CD14-positive monocyte (primary cell): ENCODE measurements around the gene CHST11. TPM values are rescaled to one million over a fixed set of nuclear protein-coding genes. Genes with fewer than 3 reads are reported as not detected.
A peak's percentile ranks its signal among the peaks of the same experiment; 100 is the strongest.

Source experiments
- DNase-seq, 3 donors: peaks; one replicate each; pipeline ENCODE4 v3.0.0-alpha.2; 2011 to 2022
- H2AFZ ChIP-seq: 2 replicates; pipeline ENCODE4 v1.6.0; 2012; ENCODE audit warnings: mild to moderate bottlenecking, low read depth, low read length, inconsistent platforms; ENCODE audit not compliant: insufficient read depth, poor library complexity, severe bottlenecking
- H3K27ac ChIP-seq, 2 donors: 1 replicate in 1 of 2; 2 replicates in 1 of 2; pipeline ENCODE4 v1.5.1; 2012 to 2013; ENCODE audit warnings: low read length in 2 of 2, control low read depth in 1 of 2, inconsistent platforms in 1 of 2, low read depth in 1 of 2, mild to moderate bottlenecking in 1 of 2
- H3K27me3 ChIP-seq, 2 donors: one replicate each; pipeline versions ENCODE4 v1.6.0 to v1.6.1; 2011 to 2013; ENCODE audit warnings: low read length in 2 of 2; ENCODE audit not compliant: control insufficient read depth in 2 of 2, insufficient read depth in 2 of 2
- H3K36me3 ChIP-seq, 2 donors: replicated peaks in 1 of 2; 1 replicate in 1 of 2; 2 replicates in 1 of 2; pipeline versions ENCODE4 v1.5.1 to v1.6.1; 2012 to 2013; ENCODE audit warnings: low read length in 2 of 2, control low read depth in 1 of 2, inconsistent platforms in 1 of 2, mild to moderate bottlenecking in 1 of 2; ENCODE audit not compliant: insufficient read depth in 2 of 2, control insufficient read depth in 1 of 2
- H3K4me1 ChIP-seq, 2 donors: 1 replicate in 1 of 2; 2 replicates in 1 of 2; pipeline versions ENCODE4 v1.5.1 to v1.6.1; 2012 to 2013; ENCODE audit warnings: low read length in 2 of 2, control low read depth in 1 of 2, inconsistent platforms in 1 of 2, mild to moderate bottlenecking in 1 of 2, moderate library complexity in 1 of 2; ENCODE audit not compliant: insufficient read depth in 2 of 2, control insufficient read depth in 1 of 2
- H3K4me2 ChIP-seq: replicated peaks from 2 replicates; pipeline ENCODE3; 2012; ENCODE audit warnings: low read length, moderate library complexity, mild to moderate bottlenecking; ENCODE audit not compliant: poor library complexity, severe bottlenecking; ENCODE audit errors: extremely low read depth
- H3K4me3 ChIP-seq, 3 experiments: fragments of 200-600 bp in 1 of 3; sonication (generic) in 1 of 3; replicated peaks in 1 of 3; 1 replicate in 2 of 3; 2 replicates in 1 of 3; pipeline ENCODE4 v1.5.1; 2011 to 2013; ENCODE audit warnings: low read length in 3 of 3, mild to moderate bottlenecking in 3 of 3, control low read depth in 2 of 3, low read depth in 2 of 3, inconsistent platforms in 1 of 3, moderate library complexity in 1 of 3
- H3K79me2 ChIP-seq: 2 replicates; pipeline ENCODE4 v1.6.0; 2012; ENCODE audit warnings: mild to moderate bottlenecking, control low read depth, inconsistent platforms, low read length, moderate library complexity; ENCODE audit not compliant: insufficient read depth
- H3K9ac ChIP-seq: 2 replicates; pipeline ENCODE4 v1.6.0; 2017; ENCODE audit warnings: low read length, mild to moderate bottlenecking; ENCODE audit not compliant: insufficient read depth, poor library complexity, severe bottlenecking
- H3K9me3 ChIP-seq, 2 donors: replicated peaks in 1 of 2; 1 replicate in 1 of 2; 2 replicates in 1 of 2; pipeline versions ENCODE4 v1.5.1 to v1.6.1; 2012 to 2013; ENCODE audit warnings: low read length in 2 of 2, control low read depth in 1 of 2; ENCODE audit not compliant: control insufficient read depth in 1 of 2, insufficient read depth in 1 of 2
- H4K20me1 ChIP-seq: 2 replicates; pipeline ENCODE4 v1.6.0; 2012; ENCODE audit warnings: mild to moderate bottlenecking, low read length, control low read depth, moderate library complexity; ENCODE audit not compliant: insufficient read depth
- H3K27ac Mint-ChIP-seq, 7 donors: one replicate each; pipeline ENCODE4 v1.8.0; 2020; ENCODE audit warnings: mild to moderate bottlenecking in 7 of 7, mixed read lengths in 7 of 7, moderate library complexity in 6 of 7, inconsistent platforms in 2 of 7
- H3K27me3 Mint-ChIP-seq, 3 donors: one replicate each; pipeline ENCODE4 v1.8.0; 2021 to 2022; ENCODE audit warnings: low read depth in 3 of 3, mild to moderate bottlenecking in 3 of 3, mixed read lengths in 3 of 3, moderate library complexity in 3 of 3, inconsistent platforms in 1 of 3
- H3K36me3 Mint-ChIP-seq, 2 donors: one replicate each; pipeline ENCODE4 v1.8.0; 2020; ENCODE audit warnings: mixed read lengths in 2 of 2, inconsistent platforms in 1 of 2, mild to moderate bottlenecking in 1 of 2
- H3K4me1 Mint-ChIP-seq: one replicate; pipeline ENCODE4 v1.8.0; 2020; ENCODE audit warnings: mild to moderate bottlenecking, mixed read lengths
- H3K4me3 Mint-ChIP-seq, 2 donors: one replicate each; pipeline ENCODE4 v1.8.0; 2020; ENCODE audit warnings: mild to moderate bottlenecking in 2 of 2, mixed read lengths in 2 of 2, moderate library complexity in 1 of 2
- H3K9me3 Mint-ChIP-seq, 7 donors: one replicate each; pipeline ENCODE4 v1.8.0; 2020 to 2022; ENCODE audit warnings: mixed read lengths in 7 of 7, mild to moderate bottlenecking in 6 of 7, moderate library complexity in 6 of 7, inconsistent platforms in 2 of 7
- WGBS: methylation state at CpG from one replicate; pipeline ENCODE4 v1.1.5; 2013; ENCODE audit warnings: missing lambda C conversion rate; ENCODE audit not compliant: insufficient coverage; 5-methylcytosine and 5-hydroxymethylcytosine counted together
- intact Hi-C, 2 donors: fragments of 100-400 bp; cut with micrococcal nuclease; formaldehyde crosslinking; loops; one replicate each; pipeline versions ENCODE4 v1.15.0 to v1.15.1; 2023
- polyA plus RNA-seq, 3 donors: library from polyadenylated mRNA; depleted of rRNA in 1 of 3; unstranded in 2 of 3; stranded (reverse) in 1 of 3; fragments of 300-500 nt in 2 of 3; fragments of >200 nt in 1 of 3; fragmentation: Illumina TruSeq in 2 of 3; gene quantifications; 1 replicate in 2 of 3; 2 replicates in 1 of 3; pipeline ENCODE4 v1.2.3, GENCODE V29; 2012 to 2021
- TF ChIP-seq, protein P1 (sequence below): fragments of 200-600 bp; IDR thresholded peaks from one replicate; pipeline ENCODE4 v1.8.0; 2022; ENCODE audit warnings: antibody characterized with exemption, mild to moderate bottlenecking

Gene CHST11
- polyA plus RNA-seq, 3 donors, result 44.4 to 66.6 (median 48.4) TPM

DNA sequence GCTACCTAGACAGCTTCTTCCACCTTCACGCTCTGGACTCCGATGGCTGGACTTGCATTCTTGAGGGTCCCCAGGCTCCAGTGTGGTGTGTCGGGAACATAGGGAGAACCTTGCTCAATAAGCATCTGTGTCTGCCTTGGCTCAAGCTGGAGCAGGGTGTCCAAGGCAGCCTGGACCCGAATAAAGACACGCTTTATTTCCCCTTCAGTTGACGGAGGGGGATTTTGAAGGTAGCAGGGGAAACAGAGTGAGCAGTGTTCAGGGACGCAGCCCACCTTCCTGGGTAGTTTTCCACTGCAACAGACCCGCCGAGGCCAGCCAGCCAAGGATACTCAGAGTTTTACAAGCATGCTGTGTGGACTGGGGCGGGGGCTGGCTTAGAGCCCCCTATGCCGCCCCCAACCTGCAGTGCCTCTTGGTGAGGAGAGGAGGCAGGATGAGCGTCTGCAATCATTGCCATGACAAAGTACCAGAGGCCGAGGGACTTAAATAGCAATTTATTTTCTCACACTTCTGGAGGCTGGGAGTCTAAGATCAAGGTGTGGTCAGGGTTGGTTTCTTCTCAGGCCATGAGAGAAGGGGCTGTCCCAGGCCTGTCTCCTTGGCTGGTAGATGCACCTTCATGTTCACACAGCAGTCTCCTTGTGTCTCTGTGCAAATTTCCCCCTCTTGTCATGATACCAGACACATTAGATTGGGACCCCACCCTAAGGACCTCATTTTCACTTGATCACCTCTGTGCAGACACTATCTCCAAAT is 201.2 kb downstream of the CHST11 start:
- H3K27ac Mint-ChIP-seq, result peak overlapping the region in 2 of 7 donors; percentile 6 to 10
- H3K27me3 Mint-ChIP-seq, result no peaks in the 10 kb centered on the region
- Histone ChIP-seq H2AFZ (no peak overlapping the region), H4K20me1 (peaks cover 49% of the 10 kb centered on the region), H3K27ac (peak overlapping the region in 1 of 2 donors; percentile 49), H3K79me2 (peaks cover 96% of the 10 kb centered on the region), H3K4me3 (no peak overlapping the region), H3K4me2 (no peak overlapping the region), H3K36me3 (peaks cover 0 to 39% of the 10 kb centered on the region in 2 donors), H3K9ac (no peak overlapping the region), H3K27me3 (no peaks in the 10 kb centered on the region), H3K9me3 (no peaks in the 10 kb centered on the region), H3K4me1 (peaks cover 26 to 33% of the 10 kb centered on the region in 2 donors)
- DNase-seq, result no peak
- WGBS, result 100% methylated on average over 9 of the region's 13 CpGs
- intact Hi-C loops, result no loop called here
- no peaks in the 10 kb centered on the region for H3K9me3 Mint-ChIP-seq
- H3K4me1 Mint-ChIP-seq, result peaks cover 58% of the 10 kb centered on the region
- H3K36me3 Mint-ChIP-seq, result peaks cover 32 to 55% of the 10 kb centered on the region in 2 donors
- TF ChIP-seq, protein P1, sequence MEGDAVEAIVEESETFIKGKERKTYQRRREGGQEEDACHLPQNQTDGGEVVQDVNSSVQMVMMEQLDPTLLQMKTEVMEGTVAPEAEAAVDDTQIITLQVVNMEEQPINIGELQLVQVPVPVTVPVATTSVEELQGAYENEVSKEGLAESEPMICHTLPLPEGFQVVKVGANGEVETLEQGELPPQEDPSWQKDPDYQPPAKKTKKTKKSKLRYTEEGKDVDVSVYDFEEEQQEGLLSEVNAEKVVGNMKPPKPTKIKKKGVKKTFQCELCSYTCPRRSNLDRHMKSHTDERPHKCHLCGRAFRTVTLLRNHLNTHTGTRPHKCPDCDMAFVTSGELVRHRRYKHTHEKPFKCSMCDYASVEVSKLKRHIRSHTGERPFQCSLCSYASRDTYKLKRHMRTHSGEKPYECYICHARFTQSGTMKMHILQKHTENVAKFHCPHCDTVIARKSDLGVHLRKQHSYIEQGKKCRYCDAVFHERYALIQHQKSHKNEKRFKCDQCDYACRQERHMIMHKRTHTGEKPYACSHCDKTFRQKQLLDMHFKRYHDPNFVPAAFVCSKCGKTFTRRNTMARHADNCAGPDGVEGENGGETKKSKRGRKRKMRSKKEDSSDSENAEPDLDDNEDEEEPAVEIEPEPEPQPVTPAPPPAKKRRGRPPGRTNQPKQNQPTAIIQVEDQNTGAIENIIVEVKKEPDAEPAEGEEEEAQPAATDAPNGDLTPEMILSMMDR, result no peak
- H3K4me3 Mint-ChIP-seq, result no peak overlapping the region

DNA sequence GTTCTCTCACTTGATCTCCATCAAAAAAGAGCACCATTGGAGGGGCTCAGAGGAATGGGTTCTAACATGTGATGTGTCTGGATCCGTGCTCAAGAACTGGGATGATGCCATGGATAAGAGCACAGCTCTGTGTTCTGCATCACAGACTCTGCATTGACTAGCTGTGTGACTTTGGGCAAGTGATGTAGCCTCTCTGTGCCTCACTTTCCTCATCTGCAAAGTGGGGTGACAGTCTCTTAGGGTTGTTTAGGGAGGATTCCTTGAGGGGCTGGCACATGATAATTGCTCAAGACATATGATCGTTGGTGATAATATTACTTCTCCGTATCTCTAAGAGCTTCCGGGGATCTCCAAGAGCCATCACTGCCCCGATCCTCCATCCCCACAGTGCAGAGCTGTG is 202.3 kb downstream of the CHST11 start:
- no CpG with 5 or more reads among the region's 5 CpGs for WGBS
- Mint-ChIP-seq H3K36me3 (peaks cover 36 to 54% of the 10 kb centered on the region in 2 donors), H3K4me3 (no peak overlapping the region), H3K27ac (no peak overlapping the region), H3K4me1 (peaks cover 53% of the 10 kb centered on the region), H3K9me3 (no peaks in the 10 kb centered on the region), H3K27me3 (no peaks in the 10 kb centered on the region)
- H3K4me1 ChIP-seq, result peaks cover 14 to 21% of the 10 kb centered on the region in 2 donors
- H3K4me2 ChIP-seq, result no peak overlapping the region
- no peak overlapping the region for H3K9ac ChIP-seq
- intact Hi-C loops, result no loop called here
- no peaks in the 10 kb centered on the region for H3K27me3 ChIP-seq
- H3K79me2 ChIP-seq, result peaks cover 96% of the 10 kb centered on the region
- DNase-seq, result no peak
- no peaks in the 10 kb centered on the region for H3K9me3 ChIP-seq
- peaks cover 0 to 41% of the 10 kb centered on the region in 2 donors for H3K36me3 ChIP-seq
- no peak overlapping the region for H2AFZ ChIP-seq
- H3K4me3 ChIP-seq, result no peak overlapping the region
- H3K27ac ChIP-seq, result peak overlapping the region in 1 of 2 donors; percentile 49
- TF ChIP-seq, protein P1, result no peak
- H4K20me1 ChIP-seq, result peaks cover 47% of the 10 kb centered on the region
